GM08714 (cell line): ENCODE results near the gene OSBPL2.
A peak's percentile ranks its signal among the peaks of the same experiment; 100 is the strongest.

ENCODE experiments used
- H3K4me3 ChIP-seq: fragments of 200-500 bp; sonication (Bioruptor generic); 2 replicates; pipeline ENCODE4 v1.5.1; 2014; ENCODE audit warnings: mild to moderate bottlenecking, low read length, inconsistent platforms
- ZNF274 ChIP-seq: IDR thresholded peaks from 2 replicates; pipeline ENCODE4 v1.6.1; 2012; ENCODE audit warnings: mild to moderate bottlenecking, low read depth, low read length

Gene OSBPL2

DNA sequence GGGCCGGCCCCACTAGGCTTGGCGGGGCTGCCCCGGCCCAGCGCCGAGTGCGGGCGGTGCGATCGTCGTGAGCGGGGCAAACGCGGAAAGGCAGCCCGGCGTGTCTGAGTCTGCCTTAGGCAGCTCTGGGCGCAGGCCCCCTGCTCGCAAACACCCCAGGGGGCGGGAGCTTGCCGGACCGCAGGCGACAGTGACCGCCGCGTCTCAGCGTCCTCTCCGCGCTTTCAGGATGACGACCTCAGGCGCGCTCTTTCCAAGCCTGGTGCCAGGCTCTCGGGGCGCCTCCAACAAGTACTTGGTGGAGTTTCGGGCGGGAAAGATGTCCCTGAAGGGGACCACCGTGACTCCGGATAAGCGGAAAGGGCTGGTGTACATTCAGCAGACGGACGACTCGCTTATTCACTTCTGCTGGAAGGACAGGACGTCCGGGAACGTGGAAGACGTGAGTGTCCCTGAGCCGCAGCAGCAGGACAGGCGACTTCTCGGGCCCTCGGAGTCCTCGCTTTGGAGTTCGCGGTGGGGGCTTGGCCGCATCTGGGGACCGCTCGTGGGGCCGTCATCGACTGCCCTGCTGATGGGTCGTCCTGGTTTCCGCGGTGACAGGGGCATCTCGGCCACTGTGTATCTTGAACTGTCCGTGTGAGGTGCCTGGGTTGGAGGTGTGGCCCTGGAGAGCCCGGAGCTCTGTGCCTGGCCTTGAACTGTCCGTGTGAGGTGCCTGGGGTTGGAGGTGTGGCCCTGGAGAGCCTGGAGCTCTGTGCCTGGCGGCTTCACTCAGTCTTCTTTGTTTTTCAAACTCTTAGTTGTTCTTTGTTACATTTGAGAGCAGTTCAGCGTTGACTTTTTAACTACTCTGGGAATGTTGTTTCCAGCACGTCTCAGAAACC, 65.3 kb downstream of the OSBPL2 start:
- no peak for TF ChIP-seq ZNF274
- peak overlapping the region; percentile 92 for H3K4me3 ChIP-seq

DNA sequence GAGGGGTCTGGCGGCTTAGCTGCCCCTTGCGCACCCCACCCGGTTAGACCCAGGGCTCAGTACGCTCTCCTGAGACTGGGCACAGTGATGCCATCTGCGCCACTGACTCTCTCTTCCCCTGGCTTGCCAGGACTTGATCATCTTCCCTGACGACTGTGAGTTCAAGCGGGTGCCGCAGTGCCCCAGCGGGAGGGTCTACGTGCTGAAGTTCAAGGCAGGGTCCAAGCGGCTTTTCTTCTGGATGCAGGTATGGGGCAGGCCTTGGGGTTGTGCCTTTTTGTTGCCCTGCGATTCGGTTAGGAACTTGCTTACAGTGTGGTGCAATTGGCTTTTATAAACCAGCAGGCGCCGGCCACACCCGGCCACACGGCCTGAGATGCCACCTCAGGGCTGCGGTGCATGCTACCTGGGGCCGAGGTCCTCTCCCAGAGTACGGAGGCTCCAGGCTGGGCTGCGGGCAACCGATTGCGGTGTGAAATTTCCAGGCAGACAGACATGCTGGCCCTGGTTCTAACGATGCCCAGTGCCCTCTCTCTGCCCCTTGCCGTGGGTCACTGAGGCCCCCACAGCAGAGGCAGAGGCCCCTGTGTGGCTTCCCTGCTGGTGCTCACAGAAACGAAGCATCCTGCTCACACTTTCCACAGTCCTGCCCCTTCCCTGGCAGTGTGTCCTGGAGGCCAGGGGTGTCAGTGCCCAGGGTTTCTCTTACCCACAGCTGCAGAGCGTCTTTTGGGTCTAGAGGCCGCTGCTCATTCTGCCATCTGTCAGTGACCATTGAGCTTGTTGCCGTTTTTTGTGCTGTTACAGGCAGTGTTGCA, 66.2 kb downstream of the OSBPL2 start:
- TF ChIP-seq ZNF274, result no peak

DNA sequence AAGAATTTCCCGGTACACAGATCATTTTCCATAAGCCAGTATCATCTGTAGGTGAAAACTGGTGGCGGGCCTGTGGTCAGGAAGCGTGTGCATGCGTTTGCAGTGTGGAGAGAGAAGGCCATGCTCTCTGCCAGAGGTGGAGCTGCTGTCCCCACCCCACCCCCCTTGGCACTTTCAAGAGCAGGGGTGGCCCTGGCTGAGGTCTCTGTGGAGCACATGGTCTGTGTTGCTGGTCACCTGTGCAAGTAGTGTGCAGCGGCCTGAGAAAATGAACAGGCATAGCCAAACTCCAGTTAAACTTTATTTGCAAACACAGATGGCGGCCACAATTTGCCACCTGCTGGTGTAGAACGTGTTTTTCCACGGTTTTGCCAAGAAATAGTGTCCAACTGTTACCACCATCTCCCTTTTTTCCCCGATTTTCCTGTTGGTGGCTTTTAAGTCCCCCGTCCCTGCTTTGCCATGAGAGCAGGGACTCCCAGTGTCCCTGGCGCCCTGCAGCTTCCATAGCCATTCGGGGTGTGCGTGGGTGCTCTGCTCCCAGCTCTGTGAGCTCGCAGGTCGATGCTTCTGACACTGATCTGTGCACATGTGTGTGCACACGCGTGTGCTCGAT, 66.9 kb downstream of the OSBPL2 start:
- no peak overlapping the region for H3K4me3 ChIP-seq
- no peak for TF ChIP-seq ZNF274

More for the DNA sequence above, 66.2 kb downstream of the OSBPL2 start:
- peak overlapping the region; percentile 92 for H3K4me3 ChIP-seq

DNA sequence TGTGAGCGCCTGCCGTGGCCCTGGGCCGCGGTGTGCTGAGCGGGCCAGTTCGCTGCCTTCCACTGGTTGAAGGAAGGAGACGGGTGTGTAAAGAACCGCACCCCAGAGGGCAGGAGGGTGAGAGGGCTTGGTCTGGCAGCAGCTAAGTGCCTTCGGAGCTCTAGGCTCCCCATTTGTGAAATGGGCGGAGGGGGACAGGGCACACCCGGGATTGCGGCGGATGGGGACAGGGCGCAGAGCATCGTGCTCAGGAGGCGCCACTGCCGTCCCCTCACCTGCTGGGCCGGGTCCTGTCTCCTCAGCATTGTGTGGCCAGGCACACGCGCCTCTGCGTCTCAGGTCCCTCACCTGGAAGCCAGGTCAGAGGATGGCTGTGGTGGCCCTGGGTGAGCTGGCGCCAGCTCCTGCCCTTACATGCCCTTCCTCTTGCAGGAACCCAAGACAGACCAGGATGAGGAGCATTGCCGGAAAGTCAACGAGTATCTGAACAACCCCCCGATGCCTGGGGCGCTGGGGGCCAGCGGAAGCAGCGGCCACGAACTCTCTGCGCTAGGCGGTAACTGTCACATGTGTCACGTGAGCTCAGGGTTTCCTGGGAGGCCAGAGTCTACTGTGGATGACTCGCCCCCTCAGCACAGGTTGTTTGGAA, 67.6 kb downstream of the OSBPL2 start:
- TF ChIP-seq ZNF274, result no peak
- no peak overlapping the region for H3K4me3 ChIP-seq

DNA sequence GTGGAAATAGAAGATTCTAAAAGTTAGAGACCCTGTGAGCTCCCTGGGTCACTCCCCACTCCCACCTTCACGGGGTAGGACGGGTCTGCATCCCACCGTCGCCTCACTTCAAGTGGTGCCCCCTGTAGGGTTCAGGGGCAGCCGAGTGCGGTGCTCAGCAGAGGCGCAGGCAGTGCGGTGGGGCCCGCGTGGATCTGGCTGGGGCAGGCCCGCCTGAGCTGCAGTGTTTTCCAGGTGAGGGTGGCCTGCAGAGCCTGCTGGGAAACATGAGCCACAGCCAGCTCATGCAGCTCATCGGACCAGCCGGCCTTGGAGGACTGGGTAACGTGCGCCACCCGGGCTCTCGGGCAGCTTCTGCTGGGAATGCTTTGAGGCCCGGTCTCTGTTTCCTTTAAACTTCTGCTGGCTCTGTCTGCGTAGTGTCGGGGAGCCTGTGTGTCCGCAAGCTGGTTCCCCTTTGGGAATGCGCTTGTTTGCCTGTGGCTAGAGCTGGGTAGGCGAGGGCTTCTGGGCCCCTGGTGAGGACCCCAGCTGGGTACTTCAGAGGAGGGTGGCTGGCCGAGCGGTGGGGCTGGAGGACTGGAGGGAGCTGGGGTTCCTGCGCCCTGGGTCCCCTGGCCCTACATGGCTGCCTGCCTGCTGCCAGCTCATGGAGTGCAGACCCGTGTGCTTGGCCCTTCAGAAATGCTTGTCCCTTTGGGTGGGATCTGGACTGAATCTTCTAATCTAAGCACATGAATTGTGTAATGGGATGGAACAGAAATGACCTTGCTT, 68.3 kb downstream of the OSBPL2 start:
- no peak for TF ChIP-seq ZNF274
- H3K4me3 ChIP-seq, result no peak overlapping the region

DNA sequence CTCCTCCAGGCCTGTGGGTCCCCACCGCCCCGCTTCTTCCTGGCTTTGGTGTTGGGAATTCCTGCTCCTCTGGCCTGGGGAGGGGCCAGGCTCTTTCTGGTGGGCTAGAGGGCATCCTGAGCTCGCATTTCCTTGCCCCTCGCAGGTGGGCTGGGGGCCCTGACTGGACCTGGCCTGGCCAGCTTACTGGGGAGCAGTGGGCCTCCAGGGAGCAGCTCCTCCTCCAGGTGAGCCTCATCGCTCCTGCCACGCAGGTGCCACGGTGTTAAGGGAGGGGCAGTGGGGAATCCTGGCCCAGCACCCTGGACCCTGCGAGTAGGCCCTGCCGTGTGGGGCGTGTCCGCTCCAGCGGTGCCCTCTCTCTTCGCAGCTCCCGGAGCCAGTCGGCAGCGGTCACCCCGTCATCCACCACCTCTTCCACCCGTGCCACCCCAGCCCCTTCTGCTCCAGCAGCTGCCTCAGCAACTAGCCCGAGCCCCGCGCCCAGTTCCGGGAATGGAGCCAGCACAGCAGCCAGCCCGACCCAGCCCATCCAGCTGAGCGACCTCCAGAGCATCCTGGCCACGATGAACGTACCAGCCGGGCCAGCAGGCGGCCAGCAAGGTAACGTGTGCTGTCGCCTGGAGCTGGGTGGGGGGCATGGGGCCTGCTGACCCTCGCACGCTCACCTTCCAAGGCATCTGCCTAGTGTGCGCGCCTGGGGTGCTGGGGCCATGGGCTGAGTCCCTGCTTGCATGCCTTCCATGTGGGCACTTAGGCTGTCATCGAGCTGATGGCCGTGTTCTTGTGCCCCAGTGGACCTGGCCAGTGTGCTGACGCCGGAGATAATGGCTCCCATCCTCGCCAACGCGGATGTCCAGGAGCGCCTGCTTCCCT, 69.1 kb downstream of the OSBPL2 start:
- no peak overlapping the region for H3K4me3 ChIP-seq
- TF ChIP-seq ZNF274, result no peak

DNA sequence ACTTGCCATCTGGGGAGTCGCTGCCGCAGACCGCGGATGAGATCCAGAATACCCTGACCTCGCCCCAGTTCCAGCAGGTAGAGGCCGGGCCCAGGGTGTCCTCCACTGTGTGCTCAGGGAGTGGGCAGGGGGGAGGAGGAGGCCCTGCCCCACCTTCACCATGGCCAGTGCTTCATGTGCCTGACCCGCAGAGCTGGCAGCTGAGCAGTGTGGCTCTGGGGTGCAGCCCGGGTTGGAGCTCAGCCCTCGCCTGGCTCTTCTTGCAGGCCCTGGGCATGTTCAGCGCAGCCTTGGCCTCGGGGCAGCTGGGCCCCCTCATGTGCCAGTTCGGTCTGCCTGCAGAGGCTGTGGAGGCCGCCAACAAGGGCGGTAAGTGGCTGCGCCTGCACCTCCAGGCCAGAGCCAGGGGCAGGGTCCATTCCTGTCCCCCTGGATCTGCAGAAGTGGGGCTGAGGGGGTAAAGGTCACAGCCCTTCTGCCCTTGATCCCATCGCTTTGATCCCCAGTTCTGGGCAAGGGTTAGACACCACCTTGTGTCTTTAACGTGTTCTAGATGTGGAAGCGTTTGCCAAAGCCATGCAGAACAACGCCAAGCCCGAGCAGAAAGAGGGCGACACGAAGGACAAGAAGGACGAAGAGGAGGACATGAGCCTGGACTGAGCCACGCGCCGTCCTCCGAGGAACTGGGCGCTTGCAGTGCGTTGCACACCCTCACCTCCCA, 69.9 kb downstream of the OSBPL2 start:
- TF ChIP-seq ZNF274, result no peak
- H3K4me3 ChIP-seq, result no peak overlapping the region

DNA sequence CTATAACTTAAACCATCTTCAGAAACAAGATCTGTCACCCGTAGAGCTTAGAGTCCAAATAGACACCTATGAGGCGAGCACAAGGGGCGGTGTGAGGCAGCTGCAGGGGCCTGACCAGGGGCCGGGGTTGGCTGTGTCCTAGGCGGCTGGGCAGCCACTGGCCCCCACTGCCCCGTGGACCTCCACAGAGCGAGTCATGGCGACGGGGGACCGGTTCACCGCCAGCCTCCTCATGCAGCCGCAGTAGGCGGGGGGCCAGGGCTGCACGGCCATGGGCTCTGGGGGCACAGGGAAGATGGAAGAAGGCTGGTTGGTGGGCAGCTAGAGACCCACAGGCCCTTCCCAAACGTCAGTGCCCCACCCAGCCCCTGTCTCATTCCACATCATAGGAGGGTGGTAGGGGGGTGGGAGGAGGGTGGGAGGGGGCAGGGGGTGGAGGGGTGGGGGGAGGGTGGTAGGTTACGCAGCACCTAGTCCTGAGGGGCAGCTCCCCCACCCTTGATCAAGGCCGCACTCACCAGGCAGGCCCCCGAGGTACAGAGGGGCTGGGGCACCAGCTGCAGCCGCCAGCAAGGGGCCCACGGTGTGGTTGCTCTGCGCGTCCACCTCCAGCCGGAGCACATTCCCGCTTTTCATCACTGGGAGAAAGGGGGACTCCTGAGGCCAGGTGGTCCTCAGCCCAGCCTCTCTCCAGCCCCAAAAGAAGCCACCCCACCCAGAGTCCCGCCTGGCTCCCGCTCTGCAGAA, 71.0 kb downstream of the OSBPL2 start:
- H3K4me3 ChIP-seq, result no peak overlapping the region
- TF ChIP-seq ZNF274, result no peak

DNA sequence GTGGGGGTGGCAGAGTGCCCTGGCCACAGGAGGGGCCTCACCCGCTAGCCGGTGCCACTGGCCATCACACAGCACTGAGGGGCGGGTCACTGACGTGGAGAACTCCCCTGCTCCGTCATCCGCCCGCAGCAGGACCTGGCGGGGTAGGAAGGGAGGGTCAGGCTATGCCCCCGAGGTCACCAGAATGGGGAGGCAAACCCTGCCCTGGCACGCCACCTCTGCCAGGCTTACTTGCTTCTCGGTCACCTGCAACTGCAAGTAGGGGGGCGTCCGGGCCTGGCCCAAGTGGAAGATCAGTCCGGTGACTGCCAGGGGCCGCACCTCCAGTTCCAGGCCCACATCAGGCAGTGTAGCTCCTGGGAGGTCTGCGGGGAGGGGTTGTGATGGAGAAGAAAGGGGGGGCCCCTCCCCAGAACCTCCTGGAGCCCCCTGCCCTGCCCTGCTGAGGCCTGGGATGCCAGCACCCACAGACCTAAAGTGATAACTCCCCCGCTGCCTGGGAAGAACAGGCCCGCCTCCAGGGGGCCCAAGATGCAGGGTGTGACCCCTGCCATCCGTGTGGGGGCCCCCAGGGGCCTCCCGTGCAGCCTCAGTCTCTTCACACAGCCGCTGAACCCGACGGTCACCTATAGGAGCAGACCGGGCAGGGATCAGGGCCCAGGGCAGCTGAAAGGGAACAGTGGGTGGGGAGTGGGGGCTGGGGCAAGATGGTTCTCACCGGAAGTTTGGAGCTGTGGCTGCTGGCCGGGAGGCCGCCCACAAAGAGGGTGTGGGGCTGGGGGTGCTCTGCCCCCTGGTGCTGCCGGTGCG, 71.8 kb downstream of the OSBPL2 start:
- H3K4me3 ChIP-seq, result no peak overlapping the region
- TF ChIP-seq ZNF274, result no peak

DNA sequence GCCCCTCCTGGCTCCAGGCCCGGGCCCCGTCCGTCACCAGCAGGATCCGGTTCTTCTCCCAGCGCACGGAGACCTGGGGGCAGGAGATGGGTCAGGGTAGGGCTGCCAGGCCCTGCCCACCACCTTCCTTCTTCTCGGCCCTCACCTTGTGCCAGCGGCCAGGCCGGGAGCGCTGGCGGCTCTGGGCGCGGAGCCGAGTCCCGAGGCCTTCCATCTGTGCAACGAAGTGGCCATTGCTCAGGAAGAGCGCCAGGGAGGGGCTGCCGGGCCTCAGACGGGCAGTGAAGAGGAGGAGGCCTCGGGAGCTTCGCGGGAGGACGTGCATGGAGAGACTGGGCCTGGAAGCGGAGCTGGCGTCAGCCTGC, 72.4 kb downstream of the OSBPL2 start:
- no peak for TF ChIP-seq ZNF274
- no peak overlapping the region for H3K4me3 ChIP-seq

DNA sequence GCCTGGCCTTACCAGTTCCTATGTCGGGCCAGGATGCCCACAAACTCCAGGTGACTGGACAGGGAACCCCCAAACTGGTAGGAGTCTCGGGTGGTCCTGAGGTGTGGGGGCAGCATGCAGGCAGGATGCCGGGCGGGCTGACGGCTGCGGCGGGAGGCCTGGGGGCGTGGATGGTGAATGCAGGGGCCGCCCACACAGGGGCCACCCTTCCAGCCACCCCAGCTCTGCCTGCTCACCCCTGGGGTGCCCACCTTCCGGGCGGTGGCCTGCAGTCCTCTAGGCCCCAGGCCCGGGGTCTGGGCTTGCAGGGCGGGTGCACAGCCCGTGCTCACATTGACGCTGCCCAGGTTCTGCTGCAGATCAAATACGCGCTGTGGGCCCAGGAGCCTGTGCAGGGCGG, 72.8 kb downstream of the OSBPL2 start:
- H3K4me3 ChIP-seq, result no peak overlapping the region
- TF ChIP-seq ZNF274, result no peak
